Measurements from ENCODE around the gene NUBP2. TPM values are rescaled to one million over a fixed set of nuclear protein-coding genes. Genes with fewer than 3 reads are reported as not detected.

Gene NUBP2
- total RNA-seq, 1 donor: 56.1 TPM

GRCh38 chr16:1807626-1808025, 24.9 kb downstream of the NUBP2 start:
- H4K20me1 ChIP-seq (ENCODE audit: insufficient read depth, low read length): no peaks in the 10 kb centered on the region
- no peak for TF ChIP-seq CTCF (IDR thresholded peaks at IDR 0.05; ENCODE audit: extremely low read depth, low read depth, low read length)
- no peak for DNase-seq (ENCODE audit: insufficient read length, low spot score, missing footprints)

GRCh38 chr16:1808691-1809090, 25.9 kb downstream of the NUBP2 start:
- Histone ChIP-seq H3K27ac (ENCODE audit: low read depth, low read length) (no peak overlapping the region), H3K36me3 (ENCODE audit: insufficient read depth, low read length) (peaks cover 14% of the 10 kb centered on the region), H3K4me1 (ENCODE audit: insufficient read depth, low read length) (peaks cover 3% of the 10 kb centered on the region), H3K4me3 (ENCODE audit: insufficient read depth, low read length) (no peak overlapping the region), H3K27me3 (ENCODE audit: insufficient read depth, low read length) (no peaks in the 10 kb centered on the region), H3K9me3 (ENCODE audit: low read depth, low read length) (no peaks in the 10 kb centered on the region), H3K4me2 (ENCODE audit: insufficient read depth, low read length) (no peak overlapping the region), H3K79me2 (ENCODE audit: insufficient read depth, low read length) (no peaks in the 10 kb centered on the region), H4K20me1 (ENCODE audit: insufficient read depth, low read length) (no peaks in the 10 kb centered on the region), H2AFZ (ENCODE audit: low read length) (no peak overlapping the region)
- TF ChIP-seq CTCF (IDR thresholded peaks at IDR 0.05; ENCODE audit: extremely low read depth, low read depth, low read length): no peak
- no peak for DNase-seq (ENCODE audit: insufficient read length, low spot score, missing footprints)

More at GRCh38 chr16:1807626-1808025, 24.9 kb downstream of the NUBP2 start:
- H3K27me3 ChIP-seq (ENCODE audit: insufficient read depth, low read length): no peaks in the 10 kb centered on the region
- H3K36me3 ChIP-seq (ENCODE audit: insufficient read depth, low read length): peaks cover 14% of the 10 kb centered on the region
- H3K4me2 ChIP-seq (ENCODE audit: insufficient read depth, low read length): no peak overlapping the region
- no peaks in the 10 kb centered on the region for H3K9me3 ChIP-seq (ENCODE audit: low read depth, low read length)
- no peak overlapping the region for H2AFZ ChIP-seq (ENCODE audit: low read length)
- H3K4me3 ChIP-seq (ENCODE audit: insufficient read depth, low read length): no peak overlapping the region
- no peak overlapping the region for H3K27ac ChIP-seq (ENCODE audit: low read depth, low read length)
- no peaks in the 10 kb centered on the region for H3K4me1 ChIP-seq (ENCODE audit: insufficient read depth, low read length)
- H3K79me2 ChIP-seq (ENCODE audit: insufficient read depth, low read length): no peaks in the 10 kb centered on the region

GRCh38 chr16:1809281-1809801, 26.6 kb downstream of the NUBP2 start:
- no peaks in the 10 kb centered on the region for H3K27me3 ChIP-seq (ENCODE audit: insufficient read depth, low read length)
- H3K4me3 ChIP-seq (ENCODE audit: insufficient read depth, low read length): no peak overlapping the region
- H3K36me3 ChIP-seq (ENCODE audit: insufficient read depth, low read length): peaks cover 14% of the 10 kb centered on the region
- H3K4me1 ChIP-seq (ENCODE audit: insufficient read depth, low read length): peaks cover 3% of the 10 kb centered on the region
- H3K4me2 ChIP-seq (ENCODE audit: insufficient read depth, low read length): no peak overlapping the region
- H3K27ac ChIP-seq (ENCODE audit: low read depth, low read length): no peak overlapping the region
- TF ChIP-seq CTCF (IDR thresholded peaks at IDR 0.05; ENCODE audit: extremely low read depth, low read depth, low read length): no peak
- H2AFZ ChIP-seq (ENCODE audit: low read length): no peak overlapping the region
- no peaks in the 10 kb centered on the region for H3K79me2 ChIP-seq (ENCODE audit: insufficient read depth, low read length)
- H3K9me3 ChIP-seq (ENCODE audit: low read depth, low read length): no peaks in the 10 kb centered on the region
- H4K20me1 ChIP-seq (ENCODE audit: insufficient read depth, low read length): no peaks in the 10 kb centered on the region
- peak; percentile 60 for DNase-seq (ENCODE audit: insufficient read length, low spot score, missing footprints)

GRCh38 chr16:1810106-1810505, 27.3 kb downstream of the NUBP2 start:
- no peaks in the 10 kb centered on the region for H4K20me1 ChIP-seq (ENCODE audit: insufficient read depth, low read length)
- H3K79me2 ChIP-seq (ENCODE audit: insufficient read depth, low read length): no peaks in the 10 kb centered on the region
- no peaks in the 10 kb centered on the region for H3K9me3 ChIP-seq (ENCODE audit: low read depth, low read length)
- no peak overlapping the region for H2AFZ ChIP-seq (ENCODE audit: low read length)
- H3K4me1 ChIP-seq (ENCODE audit: insufficient read depth, low read length): peaks cover 3% of the 10 kb centered on the region
- no peak overlapping the region for H3K4me3 ChIP-seq (ENCODE audit: insufficient read depth, low read length)
- no peak for DNase-seq (ENCODE audit: insufficient read length, low spot score, missing footprints)
- TF ChIP-seq CTCF (IDR thresholded peaks at IDR 0.05; ENCODE audit: extremely low read depth, low read depth, low read length): no peak
- no peak overlapping the region for H3K27ac ChIP-seq (ENCODE audit: low read depth, low read length)
- H3K36me3 ChIP-seq (ENCODE audit: insufficient read depth, low read length): peaks cover 16% of the 10 kb centered on the region
- no peak overlapping the region for H3K4me2 ChIP-seq (ENCODE audit: insufficient read depth, low read length)
- H3K27me3 ChIP-seq (ENCODE audit: insufficient read depth, low read length): no peaks in the 10 kb centered on the region

Measured in osteoblast (primary cell).